Thoracic aorta (tissue), 2 donors: ENCODE data around the gene GAL3ST1. TPM values are rescaled to one million over a fixed set of nuclear protein-coding genes. Genes with fewer than 3 reads are reported as not detected.

Source experiments
- ATAC-seq: fragments of 150-250 bp; one replicate; pipeline ENCODE4 v1.8.0; 2017; ENCODE audit warnings: low read depth; ENCODE audit not compliant: insufficient number of reproducible peaks, low FRiP score
- DNase-seq: peaks from one replicate; pipeline ENCODE4 v3.0.0-alpha.2; 2020; ENCODE audit warnings: low spot score
- H3K27ac ChIP-seq, 2 donors: fragments of 200-600 bp; sonication (generic); 1 replicate in 1 of 2; 2 replicates in 1 of 2; pipeline ENCODE4 v1.5.1; 2016; ENCODE audit warnings: mild to moderate bottlenecking in 2 of 2, moderate library complexity in 2 of 2
- H3K27me3 ChIP-seq: fragments of 200-600 bp; sonication (generic); replicated peaks from 2 replicates; pipeline ENCODE4 v1.6.0; 2016; ENCODE audit warnings: mild to moderate bottlenecking; ENCODE audit not compliant: insufficient read depth
- H3K36me3 ChIP-seq: fragments of 200-600 bp; sonication (generic); one replicate; pipeline ENCODE4 v1.5.1; 2016
- H3K4me1 ChIP-seq, 2 donors: fragments of 200-600 bp; sonication (generic); 1 replicate in 1 of 2; 2 replicates in 1 of 2; pipeline versions ENCODE4 v1.5.1 to v1.6.0; 2016; ENCODE audit warnings: low read depth in 2 of 2, mild to moderate bottlenecking in 1 of 2; ENCODE audit not compliant: control insufficient read depth in 1 of 2
- H3K4me3 ChIP-seq: fragments of 200-600 bp; sonication (generic); 2 replicates; pipeline ENCODE4 v1.5.1; 2016; ENCODE audit warnings: mild to moderate bottlenecking
- H3K9me3 ChIP-seq: fragments of 200-600 bp; sonication (generic); 2 replicates; pipeline ENCODE4 v1.5.1; 2016
- CTCF ChIP-seq: fragments of 200-600 bp; sonication (generic); IDR thresholded peaks from one replicate; pipeline ENCODE4 v1.5.1; 2019; ENCODE audit warnings: antibody characterized with exemption
- total RNA-seq, 2 donors: library from RNA; depleted of rRNA; stranded (reverse); fragments of >200 nt; gene quantifications; one replicate each; pipeline versions ENCODE4 v1.1.0 to v1.2.3, GENCODE V29; 2016

Gene GAL3ST1
- total RNA-seq, 2 donors from 2014 or later = 1.5 to 2.2 TPM

GRCh38 chr22:30603801-30604200, 29.3 kb upstream of the GAL3ST1 start:
- Histone ChIP-seq H3K27me3 (no peaks in the 10 kb centered on the region), H3K4me3 (no peak overlapping the region), H3K36me3 (no peaks in the 10 kb centered on the region), H3K9me3 (no peaks in the 10 kb centered on the region), H3K27ac (no peak overlapping the region), H3K4me1 (peaks cover 9 to 26% of the 10 kb centered on the region in 2 donors)
- TF ChIP-seq CTCF = no peak
- no peak for DNase-seq
- ATAC-seq = no peak

GRCh38 chr22:30602049-30602448, 27.6 kb upstream of the GAL3ST1 start:
- ATAC-seq = no peak
- Histone ChIP-seq H3K9me3 (no peaks in the 10 kb centered on the region), H3K4me1 (peaks cover 6 to 11% of the 10 kb centered on the region in 2 donors), H3K36me3 (no peaks in the 10 kb centered on the region), H3K27ac (no peak overlapping the region), H3K27me3 (no peaks in the 10 kb centered on the region), H3K4me3 (no peak overlapping the region)
- TF ChIP-seq CTCF = no peak
- DNase-seq = no peak

- Histone ChIP-seq H3K27me3 (no peaks in the 10 kb centered on the region), H3K36me3 (no peaks in the 10 kb centered on the region), H3K9me3 (no peaks in the 10 kb centered on the region), H3K27ac (no peak overlapping the region), H3K4me1 (peaks cover 6 to 11% of the 10 kb centered on the region in 2 donors), H3K4me3 (no peak overlapping the region)
- DNase-seq (no peak), ATAC-seq (no peak)
- TF ChIP-seq CTCF = no peak
These were observed 27.0 kb upstream of the GAL3ST1 start for GRCh38 chr22:30601464-30601863.

GRCh38 chr22:30600921-30601320, 26.5 kb upstream of the GAL3ST1 start:
- Histone ChIP-seq H3K27me3 (no peaks in the 10 kb centered on the region), H3K27ac (no peak overlapping the region), H3K36me3 (no peaks in the 10 kb centered on the region), H3K9me3 (no peaks in the 10 kb centered on the region), H3K4me1 (peaks cover 2 to 6% of the 10 kb centered on the region in 2 donors), H3K4me3 (no peak overlapping the region)
- TF ChIP-seq CTCF = no peak
- ATAC-seq = no peak
- DNase-seq = no peak

- H3K27ac ChIP-seq = no peak overlapping the region
- H3K27me3 ChIP-seq = no peaks in the 10 kb centered on the region
- H3K36me3 ChIP-seq = no peaks in the 10 kb centered on the region
- TF ChIP-seq CTCF = no peak
- H3K9me3 ChIP-seq = no peaks in the 10 kb centered on the region
- DNase-seq = no peak
- ATAC-seq = no peak
- H3K4me1 ChIP-seq = no peaks in the 10 kb centered on the region
- no peak overlapping the region for H3K4me3 ChIP-seq
These were observed 24.5 kb upstream of the GAL3ST1 start for GRCh38 chr22:30598986-30599385.
